Measurements from ENCODE around the gene ZNF609.

- TF ChIP-seq POLR2AphosphoS5 (IDR thresholded peaks at IDR 0.05; ENCODE audit: low read depth, low read length): no peak
- no peak for TF ChIP-seq POLR2A (IDR thresholded peaks at IDR 0.05; ENCODE audit: low read depth, low read length)
- TF ChIP-seq SPI1 (IDR thresholded peaks at IDR 0.05; ENCODE audit: low read depth, low read length): no peak
These were observed 185.6 kb downstream of the ZNF609 start for GRCh38 chr15:64645995-64646394.
